ENCODE measurements around the gene SLC3A2.

- TF ChIP-seq CTCF (IDR thresholded peaks at IDR 0.05): no peak
- TF ChIP-seq POLR2A (IDR thresholded peaks at IDR 0.05): peak; percentile 99 to 100
- TF ChIP-seq EP300 (IDR thresholded peaks at IDR 0.05): no peak
- peak; percentile 100 for TF ChIP-seq POLR2AphosphoS5 (IDR thresholded peaks at IDR 0.05)
Measured at GRCh38 chr11:62841361-62842170, 39.1 kb upstream of the SLC3A2 start.
